Measurements from ENCODE around the gene TCF15. TPM values are rescaled to one million over a fixed set of nuclear protein-coding genes. Genes with fewer than 3 reads are reported as not detected.
A peak's percentile ranks its signal among the peaks of the same experiment; 100 is the strongest.

The TCF15 gene
- total and polyA plus RNA-seq, 2 of the 13 experiments (the other 11 are each of a cell fraction or from before 2014, with no cell fraction given) = not detected

DNA sequence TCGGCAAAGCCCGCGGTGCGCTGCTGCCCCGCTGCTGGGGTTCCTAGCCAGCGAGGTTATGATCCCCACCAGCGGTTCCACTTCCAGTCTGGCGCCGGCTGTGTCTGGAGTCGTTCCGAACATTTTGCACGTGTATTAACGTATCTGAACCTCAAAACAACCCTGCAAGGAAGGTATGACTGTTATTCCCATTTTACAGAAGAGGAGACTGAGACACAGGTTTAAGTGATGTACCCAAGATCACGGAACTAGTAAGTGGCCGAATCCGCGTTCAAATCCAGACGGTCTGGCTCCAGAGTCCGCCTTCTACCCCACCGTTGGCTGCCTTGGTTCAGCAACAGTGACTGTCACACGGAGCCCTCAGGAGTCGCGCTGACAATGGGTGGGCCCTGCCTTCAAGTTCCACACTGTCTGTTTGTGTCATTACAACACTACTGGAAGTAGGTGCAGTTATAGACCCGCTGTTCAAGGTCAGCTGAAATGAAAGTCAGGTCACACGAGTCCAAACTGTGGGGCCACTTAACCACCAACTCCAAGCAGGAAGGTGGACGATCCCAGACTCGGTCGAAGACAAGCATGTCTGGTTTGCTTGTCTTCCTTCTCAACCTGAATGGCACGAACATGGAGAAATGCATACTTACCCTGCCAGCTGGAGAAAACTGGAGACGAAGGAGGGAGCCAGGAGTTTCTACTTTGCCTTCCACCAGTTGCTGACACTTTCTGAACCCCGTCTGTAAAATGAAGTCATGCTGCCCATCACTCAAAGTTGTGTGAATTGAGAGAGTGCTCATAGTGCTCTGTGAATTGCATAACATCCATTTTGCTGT, 43.7 kb upstream of the TCF15 start (continued):
- TF ChIP-seq, protein P1, sequence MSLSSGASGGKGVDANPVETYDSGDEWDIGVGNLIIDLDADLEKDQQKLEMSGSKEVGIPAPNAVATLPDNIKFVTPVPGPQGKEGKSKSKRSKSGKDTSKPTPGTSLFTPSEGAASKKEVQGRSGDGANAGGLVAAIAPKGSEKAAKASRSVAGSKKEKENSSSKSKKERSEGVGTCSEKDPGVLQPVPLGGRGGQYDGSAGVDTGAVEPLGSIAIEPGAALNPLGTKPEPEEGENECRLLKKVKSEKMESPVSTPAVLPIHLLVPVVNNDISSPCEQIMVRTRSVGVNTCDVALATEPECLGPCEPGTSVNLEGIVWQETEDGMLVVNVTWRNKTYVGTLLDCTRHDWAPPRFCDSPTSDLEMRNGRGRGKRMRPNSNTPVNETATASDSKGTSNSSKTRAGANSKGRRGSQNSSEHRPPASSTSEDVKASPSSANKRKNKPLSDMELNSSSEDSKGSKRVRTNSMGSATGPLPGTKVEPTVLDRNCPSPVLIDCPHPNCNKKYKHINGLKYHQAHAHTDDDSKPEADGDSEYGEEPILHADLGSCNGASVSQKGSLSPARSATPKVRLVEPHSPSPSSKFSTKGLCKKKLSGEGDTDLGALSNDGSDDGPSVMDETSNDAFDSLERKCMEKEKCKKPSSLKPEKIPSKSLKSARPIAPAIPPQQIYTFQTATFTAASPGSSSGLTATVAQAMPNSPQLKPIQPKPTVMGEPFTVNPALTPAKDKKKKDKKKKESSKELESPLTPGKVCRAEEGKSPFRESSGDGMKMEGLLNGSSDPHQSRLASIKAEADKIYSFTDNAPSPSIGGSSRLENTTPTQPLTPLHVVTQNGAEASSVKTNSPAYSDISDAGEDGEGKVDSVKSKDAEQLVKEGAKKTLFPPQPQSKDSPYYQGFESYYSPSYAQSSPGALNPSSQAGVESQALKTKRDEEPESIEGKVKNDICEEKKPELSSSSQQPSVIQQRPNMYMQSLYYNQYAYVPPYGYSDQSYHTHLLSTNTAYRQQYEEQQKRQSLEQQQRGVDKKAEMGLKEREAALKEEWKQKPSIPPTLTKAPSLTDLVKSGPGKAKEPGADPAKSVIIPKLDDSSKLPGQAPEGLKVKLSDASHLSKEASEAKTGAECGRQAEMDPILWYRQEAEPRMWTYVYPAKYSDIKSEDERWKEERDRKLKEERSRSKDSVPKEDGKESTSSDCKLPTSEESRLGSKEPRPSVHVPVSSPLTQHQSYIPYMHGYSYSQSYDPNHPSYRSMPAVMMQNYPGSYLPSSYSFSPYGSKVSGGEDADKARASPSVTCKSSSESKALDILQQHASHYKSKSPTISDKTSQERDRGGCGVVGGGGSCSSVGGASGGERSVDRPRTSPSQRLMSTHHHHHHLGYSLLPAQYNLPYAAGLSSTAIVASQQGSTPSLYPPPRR (CRISPR knock-in tag; IDR thresholded peaks at IDR 0.05; ENCODE audit: borderline replicate concordance) = peak; percentile 36; the same call in 1 of the 2 replicates
- TF ChIP-seq HMGA1 (CRISPR knock-in tag; conservative IDR thresholded peaks at IDR 0.05) (no peak), ZNF256 (CRISPR knock-in tag; conservative IDR thresholded peaks at IDR 0.05) (no peak; the same call in 1 of the 2 replicates), TAF15 (IDR thresholded peaks at IDR 0.05; ENCODE audit: low read depth, low read length, poor library complexity, severe bottlenecking) (no peak), ZNF816 (CRISPR knock-in tag; IDR thresholded peaks at IDR 0.05; ENCODE audit: borderline replicate concordance) (no peak), ZMAT3 (CRISPR knock-in tag; conservative IDR thresholded peaks at IDR 0.05) (no peak), ZNF225 (CRISPR knock-in tag; IDR thresholded peaks at IDR 0.05) (0 out of 2 replicates have a peak, but pooled peaks have one; percentile 50), ZNF383 (CRISPR knock-in tag; IDR thresholded peaks at IDR 0.05; ENCODE audit: borderline replicate concordance) (no peak), ZSCAN20 (CRISPR knock-in tag; IDR thresholded peaks at IDR 0.05; ENCODE audit: borderline replicate concordance) (no peak), KAT7 (CRISPR knock-in tag; IDR thresholded peaks at IDR 0.05; ENCODE audit: borderline replicate concordance) (no peak), ZNF83 (CRISPR knock-in tag; IDR thresholded peaks at IDR 0.05; ENCODE audit: borderline replicate concordance) (0 out of 2 replicates have a peak, but pooled peaks have one; percentile 47), ZFP62 (CRISPR knock-in tag; IDR thresholded peaks at IDR 0.05) (no peak), ZBTB3 (CRISPR knock-in tag; IDR thresholded peaks at IDR 0.05; ENCODE audit: borderline replicate concordance, low read depth) (peak; percentile 62; the same call in 1 of the 2 replicates)
- TF ChIP-seq, protein P2, sequence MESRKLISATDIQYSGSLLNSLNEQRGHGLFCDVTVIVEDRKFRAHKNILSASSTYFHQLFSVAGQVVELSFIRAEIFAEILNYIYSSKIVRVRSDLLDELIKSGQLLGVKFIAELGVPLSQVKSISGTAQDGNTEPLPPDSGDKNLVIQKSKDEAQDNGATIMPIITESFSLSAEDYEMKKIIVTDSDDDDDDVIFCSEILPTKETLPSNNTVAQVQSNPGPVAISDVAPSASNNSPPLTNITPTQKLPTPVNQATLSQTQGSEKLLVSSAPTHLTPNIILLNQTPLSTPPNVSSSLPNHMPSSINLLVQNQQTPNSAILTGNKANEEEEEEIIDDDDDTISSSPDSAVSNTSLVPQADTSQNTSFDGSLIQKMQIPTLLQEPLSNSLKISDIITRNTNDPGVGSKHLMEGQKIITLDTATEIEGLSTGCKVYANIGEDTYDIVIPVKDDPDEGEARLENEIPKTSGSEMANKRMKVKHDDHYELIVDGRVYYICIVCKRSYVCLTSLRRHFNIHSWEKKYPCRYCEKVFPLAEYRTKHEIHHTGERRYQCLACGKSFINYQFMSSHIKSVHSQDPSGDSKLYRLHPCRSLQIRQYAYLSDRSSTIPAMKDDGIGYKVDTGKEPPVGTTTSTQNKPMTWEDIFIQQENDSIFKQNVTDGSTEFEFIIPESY (CRISPR knock-in tag; IDR thresholded peaks at IDR 0.05) = 0 out of 2 replicates have a peak, but pooled peaks have one; percentile 19
- TF ChIP-seq, protein P3, sequence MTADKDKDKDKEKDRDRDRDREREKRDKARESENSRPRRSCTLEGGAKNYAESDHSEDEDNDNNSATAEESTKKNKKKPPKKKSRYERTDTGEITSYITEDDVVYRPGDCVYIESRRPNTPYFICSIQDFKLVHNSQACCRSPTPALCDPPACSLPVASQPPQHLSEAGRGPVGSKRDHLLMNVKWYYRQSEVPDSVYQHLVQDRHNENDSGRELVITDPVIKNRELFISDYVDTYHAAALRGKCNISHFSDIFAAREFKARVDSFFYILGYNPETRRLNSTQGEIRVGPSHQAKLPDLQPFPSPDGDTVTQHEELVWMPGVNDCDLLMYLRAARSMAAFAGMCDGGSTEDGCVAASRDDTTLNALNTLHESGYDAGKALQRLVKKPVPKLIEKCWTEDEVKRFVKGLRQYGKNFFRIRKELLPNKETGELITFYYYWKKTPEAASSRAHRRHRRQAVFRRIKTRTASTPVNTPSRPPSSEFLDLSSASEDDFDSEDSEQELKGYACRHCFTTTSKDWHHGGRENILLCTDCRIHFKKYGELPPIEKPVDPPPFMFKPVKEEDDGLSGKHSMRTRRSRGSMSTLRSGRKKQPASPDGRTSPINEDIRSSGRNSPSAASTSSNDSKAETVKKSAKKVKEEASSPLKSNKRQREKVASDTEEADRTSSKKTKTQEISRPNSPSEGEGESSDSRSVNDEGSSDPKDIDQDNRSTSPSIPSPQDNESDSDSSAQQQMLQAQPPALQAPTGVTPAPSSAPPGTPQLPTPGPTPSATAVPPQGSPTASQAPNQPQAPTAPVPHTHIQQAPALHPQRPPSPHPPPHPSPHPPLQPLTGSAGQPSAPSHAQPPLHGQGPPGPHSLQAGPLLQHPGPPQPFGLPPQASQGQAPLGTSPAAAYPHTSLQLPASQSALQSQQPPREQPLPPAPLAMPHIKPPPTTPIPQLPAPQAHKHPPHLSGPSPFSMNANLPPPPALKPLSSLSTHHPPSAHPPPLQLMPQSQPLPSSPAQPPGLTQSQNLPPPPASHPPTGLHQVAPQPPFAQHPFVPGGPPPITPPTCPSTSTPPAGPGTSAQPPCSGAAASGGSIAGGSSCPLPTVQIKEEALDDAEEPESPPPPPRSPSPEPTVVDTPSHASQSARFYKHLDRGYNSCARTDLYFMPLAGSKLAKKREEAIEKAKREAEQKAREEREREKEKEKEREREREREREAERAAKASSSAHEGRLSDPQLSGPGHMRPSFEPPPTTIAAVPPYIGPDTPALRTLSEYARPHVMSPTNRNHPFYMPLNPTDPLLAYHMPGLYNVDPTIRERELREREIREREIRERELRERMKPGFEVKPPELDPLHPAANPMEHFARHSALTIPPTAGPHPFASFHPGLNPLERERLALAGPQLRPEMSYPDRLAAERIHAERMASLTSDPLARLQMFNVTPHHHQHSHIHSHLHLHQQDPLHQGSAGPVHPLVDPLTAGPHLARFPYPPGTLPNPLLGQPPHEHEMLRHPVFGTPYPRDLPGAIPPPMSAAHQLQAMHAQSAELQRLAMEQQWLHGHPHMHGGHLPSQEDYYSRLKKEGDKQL (CRISPR knock-in tag; IDR thresholded peaks at IDR 0.05; ENCODE audit: low read depth) = no peak; the same call in 1 of the 2 replicates

All from HepG2 (cell line).